Peyer's patch (tissue), 4 donors: ENCODE data around the gene PRKCZ.

Experiments used
- POLR2A ChIP-seq, 2 donors: fragments of 450-650 bp; IDR thresholded peaks; one replicate each; pipeline ENCODE4 v1.5.1; 2017; ENCODE audit warnings: antibody characterized with exemption in 2 of 2, mild to moderate bottlenecking in 2 of 2, moderate library complexity in 2 of 2
- TF ChIP-seq, protein P1 (sequence below), 6 experiments: fragments of 450-650 bp in 4 of 6; fragments of 200-600 bp in 2 of 6; sonication (generic) in 1 of 6; IDR thresholded peaks; one replicate each; pipeline ENCODE4 v1.5.1; 2017 to 2019; ENCODE audit warnings: antibody characterized with exemption in 6 of 6, mild to moderate bottlenecking in 3 of 6, moderate library complexity in 1 of 6

DNA sequence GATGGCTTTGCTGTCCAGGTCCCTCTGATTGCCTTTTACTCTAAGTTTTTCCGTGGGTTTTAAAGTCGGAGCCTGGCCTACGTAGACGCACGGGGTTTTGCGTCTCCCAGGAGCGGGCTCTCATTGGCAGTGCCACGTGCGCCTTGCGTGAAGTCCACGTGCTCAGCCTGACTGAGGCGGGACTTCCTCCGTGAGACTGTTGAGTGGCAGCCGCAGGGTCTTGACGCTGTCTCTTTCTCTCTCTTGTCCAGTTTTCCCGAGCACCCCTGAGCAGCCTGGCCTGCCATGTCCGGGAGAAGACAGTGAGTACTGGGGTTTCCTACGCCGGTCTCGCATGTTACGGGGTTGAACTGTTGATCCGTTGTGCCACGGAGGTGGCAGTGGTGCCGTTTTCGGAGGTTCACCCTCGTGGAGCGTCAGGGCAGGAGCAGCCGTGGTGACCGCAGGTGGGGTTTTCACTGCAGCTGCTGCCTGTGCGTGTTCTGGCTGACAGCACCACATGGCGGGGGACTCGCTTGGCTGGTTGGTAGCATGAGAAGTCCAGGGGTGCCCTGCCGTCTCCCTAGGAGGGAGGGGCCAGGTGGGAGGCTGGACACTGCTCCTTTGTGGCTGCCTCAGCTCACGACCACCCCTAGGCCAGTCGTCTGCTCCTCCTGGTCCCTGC lies 9.2 kb downstream of the PRKCZ start:
- TF ChIP-seq, protein P1, sequence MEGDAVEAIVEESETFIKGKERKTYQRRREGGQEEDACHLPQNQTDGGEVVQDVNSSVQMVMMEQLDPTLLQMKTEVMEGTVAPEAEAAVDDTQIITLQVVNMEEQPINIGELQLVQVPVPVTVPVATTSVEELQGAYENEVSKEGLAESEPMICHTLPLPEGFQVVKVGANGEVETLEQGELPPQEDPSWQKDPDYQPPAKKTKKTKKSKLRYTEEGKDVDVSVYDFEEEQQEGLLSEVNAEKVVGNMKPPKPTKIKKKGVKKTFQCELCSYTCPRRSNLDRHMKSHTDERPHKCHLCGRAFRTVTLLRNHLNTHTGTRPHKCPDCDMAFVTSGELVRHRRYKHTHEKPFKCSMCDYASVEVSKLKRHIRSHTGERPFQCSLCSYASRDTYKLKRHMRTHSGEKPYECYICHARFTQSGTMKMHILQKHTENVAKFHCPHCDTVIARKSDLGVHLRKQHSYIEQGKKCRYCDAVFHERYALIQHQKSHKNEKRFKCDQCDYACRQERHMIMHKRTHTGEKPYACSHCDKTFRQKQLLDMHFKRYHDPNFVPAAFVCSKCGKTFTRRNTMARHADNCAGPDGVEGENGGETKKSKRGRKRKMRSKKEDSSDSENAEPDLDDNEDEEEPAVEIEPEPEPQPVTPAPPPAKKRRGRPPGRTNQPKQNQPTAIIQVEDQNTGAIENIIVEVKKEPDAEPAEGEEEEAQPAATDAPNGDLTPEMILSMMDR (IDR thresholded peaks at IDR 0.05) = no peak
- TF ChIP-seq POLR2A (IDR thresholded peaks at IDR 0.05) = no peak
